GM06990 (cell line): ENCODE data around the gene SLC10A4.

Source experiments
- DNase-seq: peaks from one replicate; pipeline ENCODE4 v3.0.0-alpha.2; 2011; ENCODE audit not compliant: insufficient read length; ENCODE audit errors: extremely low read depth
- H3K27me3 ChIP-seq: replicated peaks from 2 replicates; pipeline ENCODE4 v1.6.0; 2011; ENCODE audit warnings: low read length; ENCODE audit not compliant: control insufficient read depth, insufficient read depth
- H3K36me3 ChIP-seq: 2 replicates; pipeline ENCODE4 v1.5.1; 2011; ENCODE audit warnings: low read length; ENCODE audit not compliant: control insufficient read depth, insufficient read depth
- H3K4me3 ChIP-seq: replicated peaks from 2 replicates; pipeline ENCODE4 v1.5.1; 2011; ENCODE audit warnings: low read depth, mild to moderate bottlenecking, control low read depth, low read length
- TF ChIP-seq, protein P1 (sequence below): IDR thresholded peaks from 2 replicates; pipeline ENCODE4 v1.5.1; 2011; ENCODE audit warnings: low read length, control low read depth, mild to moderate bottlenecking, inconsistent platforms; ENCODE audit not compliant: insufficient read depth, poor library complexity, severe bottlenecking

SLC10A4 gene

DNA sequence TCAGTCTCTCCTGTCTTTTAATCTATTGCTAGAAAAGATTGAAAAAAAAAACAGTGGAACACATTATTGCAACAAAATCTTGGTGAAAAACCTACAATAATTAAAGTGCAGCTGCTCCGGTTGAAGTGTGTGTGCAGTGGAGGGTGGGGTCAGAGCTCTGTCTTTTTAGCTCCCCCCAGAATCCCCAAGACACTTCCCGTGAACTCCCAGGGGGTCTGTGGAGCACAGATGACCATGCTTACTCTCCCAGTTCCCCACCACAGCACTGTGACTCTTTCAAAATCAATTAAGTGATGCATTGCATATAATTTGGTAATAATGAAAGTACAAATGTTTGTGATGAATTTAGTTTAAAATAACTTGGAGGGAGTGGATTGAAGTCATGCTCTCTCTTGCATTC lies 15.7 kb upstream of the SLC10A4 start:
- TF ChIP-seq, protein P1, sequence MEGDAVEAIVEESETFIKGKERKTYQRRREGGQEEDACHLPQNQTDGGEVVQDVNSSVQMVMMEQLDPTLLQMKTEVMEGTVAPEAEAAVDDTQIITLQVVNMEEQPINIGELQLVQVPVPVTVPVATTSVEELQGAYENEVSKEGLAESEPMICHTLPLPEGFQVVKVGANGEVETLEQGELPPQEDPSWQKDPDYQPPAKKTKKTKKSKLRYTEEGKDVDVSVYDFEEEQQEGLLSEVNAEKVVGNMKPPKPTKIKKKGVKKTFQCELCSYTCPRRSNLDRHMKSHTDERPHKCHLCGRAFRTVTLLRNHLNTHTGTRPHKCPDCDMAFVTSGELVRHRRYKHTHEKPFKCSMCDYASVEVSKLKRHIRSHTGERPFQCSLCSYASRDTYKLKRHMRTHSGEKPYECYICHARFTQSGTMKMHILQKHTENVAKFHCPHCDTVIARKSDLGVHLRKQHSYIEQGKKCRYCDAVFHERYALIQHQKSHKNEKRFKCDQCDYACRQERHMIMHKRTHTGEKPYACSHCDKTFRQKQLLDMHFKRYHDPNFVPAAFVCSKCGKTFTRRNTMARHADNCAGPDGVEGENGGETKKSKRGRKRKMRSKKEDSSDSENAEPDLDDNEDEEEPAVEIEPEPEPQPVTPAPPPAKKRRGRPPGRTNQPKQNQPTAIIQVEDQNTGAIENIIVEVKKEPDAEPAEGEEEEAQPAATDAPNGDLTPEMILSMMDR: no peak
- no peak overlapping the region for H3K4me3 ChIP-seq
- no peaks in the 10 kb centered on the region for H3K36me3 ChIP-seq
- no peaks in the 10 kb centered on the region for H3K27me3 ChIP-seq
- no peak for DNase-seq

DNA sequence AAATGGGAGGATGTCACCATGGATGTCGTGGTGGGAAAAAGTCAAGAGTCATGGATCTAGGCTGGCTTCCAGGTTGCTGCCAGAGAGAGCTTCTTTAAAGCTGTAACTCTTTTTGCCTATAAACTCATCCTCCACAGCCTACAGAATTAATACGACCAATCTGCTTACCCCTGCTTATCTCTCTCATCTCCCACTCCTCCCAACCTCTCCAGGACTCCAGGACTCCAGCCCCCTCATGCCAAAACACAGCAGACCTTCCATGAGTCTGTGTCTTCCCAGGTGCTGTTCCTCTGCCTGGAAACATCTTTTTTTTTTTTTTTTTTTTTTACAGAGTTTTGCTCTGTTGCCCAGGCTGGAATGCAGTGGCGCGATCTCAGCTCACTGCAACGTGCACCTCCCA lies 15.3 kb upstream of the SLC10A4 start:
- Histone ChIP-seq H3K4me3 (no peak overlapping the region), H3K36me3 (no peaks in the 10 kb centered on the region), H3K27me3 (no peaks in the 10 kb centered on the region)
- DNase-seq: no peak
- TF ChIP-seq, protein P1: no peak

DNA sequence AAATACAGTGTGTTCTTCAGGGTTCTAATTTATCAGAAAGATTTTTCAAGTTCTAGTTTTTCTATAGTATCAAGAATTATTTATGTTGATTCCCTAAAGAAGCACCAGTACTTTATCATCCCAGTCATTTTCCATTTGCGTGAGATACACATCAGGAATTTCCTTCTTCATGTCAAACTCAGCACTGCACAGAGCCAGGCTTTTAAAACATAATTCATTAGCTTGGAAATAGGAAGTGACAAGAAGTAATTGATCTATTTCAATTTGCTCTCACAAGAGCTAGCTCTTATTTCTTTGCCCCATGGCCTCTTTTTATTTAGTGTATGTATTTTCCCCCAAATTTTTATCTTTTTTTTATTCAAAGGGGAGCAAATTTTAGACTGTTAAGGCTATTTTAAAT lies 13.0 kb upstream of the SLC10A4 start:
- DNase-seq: no peak
- Histone ChIP-seq H3K4me3 (no peak overlapping the region), H3K36me3 (no peaks in the 10 kb centered on the region), H3K27me3 (no peaks in the 10 kb centered on the region)
- TF ChIP-seq, protein P1: no peak

DNA sequence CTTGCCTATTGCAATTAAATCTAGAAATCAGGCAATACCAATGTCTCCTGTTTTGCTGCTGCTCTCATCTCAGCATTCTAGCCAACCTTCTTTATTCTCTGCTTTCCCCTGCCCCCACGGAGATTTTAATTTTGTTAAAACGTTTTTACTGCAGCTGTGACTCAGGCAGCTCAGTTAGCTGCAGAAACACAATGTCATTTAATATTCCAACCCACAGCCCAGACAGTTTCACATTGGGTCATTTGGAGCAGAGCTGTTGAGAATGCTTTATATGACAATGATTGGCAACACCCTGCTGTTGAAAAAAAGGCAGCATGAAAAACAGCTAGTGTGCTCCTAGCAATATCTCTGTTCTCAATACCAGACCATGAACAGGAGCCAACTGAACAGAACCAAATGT lies 12.6 kb upstream of the SLC10A4 start:
- no peaks in the 10 kb centered on the region for H3K27me3 ChIP-seq
- TF ChIP-seq, protein P1: no peak
- no peak overlapping the region for H3K4me3 ChIP-seq
- H3K36me3 ChIP-seq: no peaks in the 10 kb centered on the region
- no peak for DNase-seq

DNA sequence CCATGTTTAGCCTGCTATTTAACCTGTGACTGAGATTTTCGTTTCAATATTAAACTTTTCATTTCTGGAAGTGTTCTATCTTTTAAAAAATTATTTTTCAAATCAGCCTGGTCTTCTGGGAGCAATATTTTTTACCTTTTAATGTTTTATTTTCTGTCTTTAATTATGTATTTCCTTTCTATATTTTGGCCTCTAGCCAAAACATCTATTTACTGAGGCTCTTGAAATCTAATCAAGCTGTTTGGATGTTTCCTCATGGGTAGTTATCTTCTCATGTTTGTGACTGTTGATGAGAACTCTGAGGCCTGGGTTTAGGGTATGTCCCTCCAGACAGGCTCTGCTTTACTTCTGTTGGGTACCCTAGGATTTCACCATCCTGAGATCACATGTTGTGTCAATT lies 10.3 kb upstream of the SLC10A4 start:
- no peaks in the 10 kb centered on the region for H3K27me3 ChIP-seq
- H3K36me3 ChIP-seq: no peaks in the 10 kb centered on the region
- no peak overlapping the region for H3K4me3 ChIP-seq
- DNase-seq: no peak
- TF ChIP-seq, protein P1: no peak

DNA sequence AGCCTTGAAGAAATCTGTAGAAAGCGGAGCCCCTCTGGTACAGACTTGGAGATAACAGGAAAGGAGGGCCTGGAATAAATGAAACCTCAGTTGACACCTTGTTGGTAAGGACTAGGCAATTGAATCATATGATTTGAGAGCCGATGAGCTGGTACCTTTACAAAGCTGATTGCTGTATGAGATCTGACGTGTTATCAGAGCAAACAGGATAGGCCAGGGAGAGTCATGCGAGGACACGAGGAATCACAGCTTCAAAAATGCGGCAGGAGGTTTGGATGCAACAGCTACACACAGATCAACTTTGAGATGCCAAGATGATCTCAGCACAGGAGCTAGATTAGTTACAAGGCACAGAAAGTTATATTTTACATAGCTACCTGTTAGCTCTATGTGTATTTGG lies 7.4 kb upstream of the SLC10A4 start:
- TF ChIP-seq, protein P1: no peak
- no peak overlapping the region for H3K4me3 ChIP-seq
- H3K27me3 ChIP-seq: no peaks in the 10 kb centered on the region
- no peaks in the 10 kb centered on the region for H3K36me3 ChIP-seq
- DNase-seq: no peak
